ENCODE measurements around the gene PTPN21.

The PTPN21 gene

DNA sequence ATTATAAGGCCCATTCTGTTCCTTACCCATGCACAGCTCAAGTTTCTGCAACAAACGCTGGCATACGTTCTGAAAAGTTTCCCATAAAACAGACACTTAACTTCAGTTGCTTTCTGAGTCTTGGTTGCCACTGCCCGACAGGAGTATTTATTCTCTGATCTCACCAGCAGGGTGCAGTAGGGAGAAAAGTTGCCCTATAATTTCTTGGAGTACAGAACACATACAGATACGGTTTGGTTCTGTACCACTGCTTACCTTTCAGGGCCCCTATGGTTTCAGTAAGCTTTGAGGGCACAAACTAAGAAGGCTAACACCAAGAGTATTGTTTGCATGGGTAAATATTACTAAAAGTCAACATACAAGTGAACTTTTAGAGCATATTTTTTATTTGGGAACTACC, 91.5 kb downstream of the PTPN21 start:
- H3K9ac ChIP-seq (ENCODE audit: low read depth, low read length), result no peak overlapping the region
- no peak overlapping the region for H3K4me3 ChIP-seq (ENCODE audit: low read depth, low read length)
- H3K9me3 ChIP-seq (ENCODE audit: control insufficient read depth, insufficient read depth, low read length), result peaks cover 13% of the 10 kb centered on the region
- H3K4me1 ChIP-seq (ENCODE audit: control insufficient read depth, insufficient read depth, low read length), result no peaks in the 10 kb centered on the region
- H3K36me3 ChIP-seq (ENCODE audit: control insufficient read depth, insufficient read depth, low read length), result peaks cover 33% of the 10 kb centered on the region
- no peak overlapping the region for H3K27ac ChIP-seq (ENCODE audit: low read depth, low read length)
- no peaks in the 10 kb centered on the region for H3K27me3 ChIP-seq (ENCODE audit: control insufficient read depth, insufficient read depth, low read length)

DNA sequence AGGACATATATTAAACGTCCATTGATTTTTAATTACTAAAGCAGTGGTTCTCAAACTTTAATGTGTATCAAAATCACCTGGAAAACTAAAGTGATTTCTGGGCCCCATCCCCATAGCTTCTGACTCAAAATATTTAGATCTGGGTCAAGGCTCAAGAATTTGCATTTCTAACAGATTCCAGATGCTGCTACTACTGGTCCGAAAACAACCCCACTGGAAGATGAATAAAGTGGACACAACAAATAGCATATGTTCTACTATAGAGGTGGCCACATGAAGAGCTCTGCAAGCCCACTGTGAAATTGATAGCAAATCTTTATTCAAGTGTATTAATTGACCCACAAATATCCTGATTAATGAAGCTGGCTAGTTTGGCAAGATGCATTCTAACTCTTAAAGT, 99.9 kb downstream of the PTPN21 start:
- no peak overlapping the region for H3K9ac ChIP-seq (ENCODE audit: low read depth, low read length)
- no peaks in the 10 kb centered on the region for H3K4me1 ChIP-seq (ENCODE audit: control insufficient read depth, insufficient read depth, low read length)
- no peak overlapping the region for H3K4me3 ChIP-seq (ENCODE audit: low read depth, low read length)
- no peaks in the 10 kb centered on the region for H3K27me3 ChIP-seq (ENCODE audit: control insufficient read depth, insufficient read depth, low read length)
- H3K27ac ChIP-seq (ENCODE audit: low read depth, low read length), result no peak overlapping the region
- H3K9me3 ChIP-seq (ENCODE audit: control insufficient read depth, insufficient read depth, low read length), result no peaks in the 10 kb centered on the region
- H3K36me3 ChIP-seq (ENCODE audit: control insufficient read depth, insufficient read depth, low read length), result no peaks in the 10 kb centered on the region

DNA sequence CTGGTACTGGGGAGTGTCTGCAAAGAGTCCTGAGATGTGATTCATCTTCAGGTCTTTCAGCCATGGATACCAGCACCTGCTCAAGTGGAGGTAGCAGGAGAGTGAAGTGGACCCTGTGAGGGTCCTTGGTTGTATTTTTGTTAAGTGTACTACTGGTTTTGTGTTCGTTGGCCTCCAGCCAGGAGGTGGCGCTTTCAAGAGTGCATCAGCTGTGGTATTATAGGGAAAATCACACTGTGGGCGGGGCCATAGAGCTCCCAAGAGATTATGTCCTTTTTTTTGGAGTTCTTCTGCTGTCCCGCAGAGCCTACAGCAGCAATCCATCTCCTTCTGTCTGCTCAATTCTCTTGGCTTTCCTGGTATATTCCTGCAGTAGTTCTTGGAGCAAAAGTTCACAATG, 102.6 kb downstream of the PTPN21 start:
- Histone ChIP-seq H3K4me1 (ENCODE audit: control insufficient read depth, insufficient read depth, low read length) (no peaks in the 10 kb centered on the region), H3K27ac (ENCODE audit: low read depth, low read length) (no peak overlapping the region), H3K27me3 (ENCODE audit: control insufficient read depth, insufficient read depth, low read length) (no peaks in the 10 kb centered on the region), H3K9me3 (ENCODE audit: control insufficient read depth, insufficient read depth, low read length) (no peaks in the 10 kb centered on the region), H3K36me3 (ENCODE audit: control insufficient read depth, insufficient read depth, low read length) (no peaks in the 10 kb centered on the region), H3K9ac (ENCODE audit: low read depth, low read length) (no peak overlapping the region), H3K4me3 (ENCODE audit: low read depth, low read length) (no peak overlapping the region)

DNA sequence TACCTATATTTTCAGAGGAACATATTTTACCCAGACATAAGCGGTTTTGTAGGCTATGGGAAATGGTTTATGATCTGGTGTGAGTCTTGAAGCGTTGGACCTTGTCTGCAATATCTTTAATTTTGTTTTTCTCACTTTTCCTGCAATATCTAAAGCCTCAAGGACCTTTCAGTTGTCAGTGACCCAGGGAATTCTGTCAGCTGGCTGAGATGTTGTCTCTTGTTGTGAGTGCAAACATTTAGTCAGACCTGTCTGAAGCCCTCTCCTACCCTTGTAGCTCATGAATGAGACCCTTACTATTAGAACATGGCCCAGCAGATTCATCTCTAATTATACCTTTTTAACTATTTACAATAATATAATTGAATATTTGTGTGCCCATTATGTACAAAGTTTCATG, 115.7 kb downstream of the PTPN21 start:
- Histone ChIP-seq H3K9ac (ENCODE audit: low read depth, low read length) (no peak overlapping the region), H3K9me3 (ENCODE audit: control insufficient read depth, insufficient read depth, low read length) (no peaks in the 10 kb centered on the region), H3K4me3 (ENCODE audit: low read depth, low read length) (no peak overlapping the region), H3K4me1 (ENCODE audit: control insufficient read depth, insufficient read depth, low read length) (no peaks in the 10 kb centered on the region), H3K27me3 (ENCODE audit: control insufficient read depth, insufficient read depth, low read length) (no peaks in the 10 kb centered on the region), H3K36me3 (ENCODE audit: control insufficient read depth, insufficient read depth, low read length) (peaks cover 4% of the 10 kb centered on the region; the same call in 1 of the 2 replicates), H3K27ac (ENCODE audit: low read depth, low read length) (no peak overlapping the region)

DNA sequence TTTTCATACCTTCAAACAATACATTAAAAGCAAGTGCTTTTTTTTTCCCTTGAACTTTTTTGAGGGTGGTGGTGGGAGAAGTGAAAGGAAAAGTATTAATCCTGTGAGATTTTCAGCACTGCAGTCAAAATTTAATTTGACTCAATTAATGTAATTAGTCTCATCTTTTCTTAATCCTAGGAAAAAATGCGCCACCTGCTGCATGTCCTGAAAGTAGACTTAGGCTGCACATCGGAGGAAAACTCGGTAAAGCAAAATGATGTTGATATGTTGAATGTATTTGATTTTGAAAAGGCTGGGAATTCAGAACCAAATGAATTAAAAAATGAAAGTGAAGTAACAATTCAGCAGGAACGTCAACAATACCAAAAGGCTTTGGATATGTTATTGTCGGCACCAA, 117.1 kb downstream of the PTPN21 start:
- H3K4me1 ChIP-seq (ENCODE audit: control insufficient read depth, insufficient read depth, low read length), result no peaks in the 10 kb centered on the region
- no peaks in the 10 kb centered on the region for H3K9me3 ChIP-seq (ENCODE audit: control insufficient read depth, insufficient read depth, low read length)
- H3K27me3 ChIP-seq (ENCODE audit: control insufficient read depth, insufficient read depth, low read length), result no peaks in the 10 kb centered on the region
- H3K27ac ChIP-seq (ENCODE audit: low read depth, low read length), result no peak overlapping the region
- H3K9ac ChIP-seq (ENCODE audit: low read depth, low read length), result no peak overlapping the region
- H3K4me3 ChIP-seq (ENCODE audit: low read depth, low read length), result no peak overlapping the region
- peaks cover 4% of the 10 kb centered on the region; the same call in 1 of the 2 replicates for H3K36me3 ChIP-seq (ENCODE audit: control insufficient read depth, insufficient read depth, low read length)

DNA sequence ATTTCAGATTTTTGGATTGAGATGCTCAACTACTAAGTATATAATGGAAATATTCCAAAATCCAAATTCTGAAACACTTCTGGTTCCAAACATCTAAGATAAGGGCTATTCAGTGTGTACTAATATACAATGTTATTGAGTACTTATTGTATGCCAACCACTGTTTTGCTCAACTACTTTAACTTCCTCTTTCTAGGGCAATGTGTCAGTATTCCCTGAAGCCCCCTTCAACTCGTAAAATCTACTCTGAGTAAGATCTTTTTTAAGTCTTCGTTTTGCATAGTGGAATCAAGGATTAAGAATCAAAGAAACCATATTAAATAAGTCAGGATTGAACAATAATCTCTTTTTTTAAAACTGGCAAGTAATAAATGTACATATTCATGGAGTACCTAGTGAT, 123.8 kb downstream of the PTPN21 start:
- Histone ChIP-seq H3K36me3 (ENCODE audit: control insufficient read depth, insufficient read depth, low read length) (no peaks in the 10 kb centered on the region), H3K9me3 (ENCODE audit: control insufficient read depth, insufficient read depth, low read length) (no peaks in the 10 kb centered on the region), H3K9ac (ENCODE audit: low read depth, low read length) (no peak overlapping the region), H3K27ac (ENCODE audit: low read depth, low read length) (no peak overlapping the region), H3K4me3 (ENCODE audit: low read depth, low read length) (no peak overlapping the region), H3K27me3 (ENCODE audit: control insufficient read depth, insufficient read depth, low read length) (no peaks in the 10 kb centered on the region), H3K4me1 (ENCODE audit: control insufficient read depth, insufficient read depth, low read length) (no peaks in the 10 kb centered on the region; the same call in 1 of the 2 replicates)

DNA sequence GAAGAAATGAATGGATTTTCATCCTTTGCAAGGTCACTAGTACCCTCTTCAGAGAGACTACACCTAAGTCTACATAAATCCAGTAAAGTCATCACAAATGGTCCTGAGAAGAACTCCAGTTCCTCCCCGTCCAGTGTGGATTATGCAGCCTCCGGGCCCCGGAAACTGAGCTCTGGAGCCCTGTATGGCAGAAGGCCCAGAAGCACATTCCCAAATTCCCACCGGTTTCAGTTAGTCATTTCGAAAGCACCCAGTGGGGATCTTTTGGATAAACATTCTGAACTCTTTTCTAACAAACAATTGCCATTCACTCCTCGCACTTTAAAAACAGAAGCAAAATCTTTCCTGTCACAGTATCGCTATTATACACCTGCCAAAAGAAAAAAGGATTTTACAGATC, 128.5 kb downstream of the PTPN21 start:
- H3K36me3 ChIP-seq (ENCODE audit: control insufficient read depth, insufficient read depth, low read length), result no peaks in the 10 kb centered on the region

DNA sequence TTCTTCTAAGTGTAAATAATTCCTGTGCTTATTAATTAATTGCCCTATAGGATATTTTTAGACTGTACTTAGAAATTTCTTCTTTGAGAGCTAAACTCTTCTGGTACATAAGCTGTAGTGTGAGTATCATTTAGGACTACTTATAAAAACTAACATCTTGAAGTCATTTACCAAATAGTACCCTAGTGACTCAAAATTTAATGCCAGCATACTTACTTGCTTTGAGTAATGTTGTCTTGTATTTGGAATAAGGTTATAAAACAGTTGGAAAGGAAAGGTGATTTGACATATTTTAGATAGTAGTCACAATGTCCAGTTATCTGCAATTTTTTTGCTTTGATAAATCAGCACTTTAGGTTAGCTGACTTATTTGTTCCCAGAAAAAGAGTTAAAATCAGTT, 130.2 kb downstream of the PTPN21 start:
- Histone ChIP-seq H3K27me3 (ENCODE audit: control insufficient read depth, insufficient read depth, low read length) (no peaks in the 10 kb centered on the region), H3K9me3 (ENCODE audit: control insufficient read depth, insufficient read depth, low read length) (no peaks in the 10 kb centered on the region), H3K4me3 (ENCODE audit: low read depth, low read length) (no peak overlapping the region), H3K27ac (ENCODE audit: low read depth, low read length) (no peak overlapping the region), H3K36me3 (ENCODE audit: control insufficient read depth, insufficient read depth, low read length) (no peaks in the 10 kb centered on the region), H3K4me1 (ENCODE audit: control insufficient read depth, insufficient read depth, low read length) (no peaks in the 10 kb centered on the region; the same call in 1 of the 2 replicates), H3K9ac (ENCODE audit: low read depth, low read length) (no peak overlapping the region)

More for the DNA sequence above, 128.5 kb downstream of the PTPN21 start:
- no peaks in the 10 kb centered on the region; the same call in 1 of the 2 replicates for H3K4me1 ChIP-seq (ENCODE audit: control insufficient read depth, insufficient read depth, low read length)
- H3K27me3 ChIP-seq (ENCODE audit: control insufficient read depth, insufficient read depth, low read length), result no peaks in the 10 kb centered on the region
- H3K27ac ChIP-seq (ENCODE audit: low read depth, low read length), result no peak overlapping the region
- no peak overlapping the region for H3K4me3 ChIP-seq (ENCODE audit: low read depth, low read length)
- H3K9me3 ChIP-seq (ENCODE audit: control insufficient read depth, insufficient read depth, low read length), result no peaks in the 10 kb centered on the region
- no peak overlapping the region for H3K9ac ChIP-seq (ENCODE audit: low read depth, low read length)

DNA sequence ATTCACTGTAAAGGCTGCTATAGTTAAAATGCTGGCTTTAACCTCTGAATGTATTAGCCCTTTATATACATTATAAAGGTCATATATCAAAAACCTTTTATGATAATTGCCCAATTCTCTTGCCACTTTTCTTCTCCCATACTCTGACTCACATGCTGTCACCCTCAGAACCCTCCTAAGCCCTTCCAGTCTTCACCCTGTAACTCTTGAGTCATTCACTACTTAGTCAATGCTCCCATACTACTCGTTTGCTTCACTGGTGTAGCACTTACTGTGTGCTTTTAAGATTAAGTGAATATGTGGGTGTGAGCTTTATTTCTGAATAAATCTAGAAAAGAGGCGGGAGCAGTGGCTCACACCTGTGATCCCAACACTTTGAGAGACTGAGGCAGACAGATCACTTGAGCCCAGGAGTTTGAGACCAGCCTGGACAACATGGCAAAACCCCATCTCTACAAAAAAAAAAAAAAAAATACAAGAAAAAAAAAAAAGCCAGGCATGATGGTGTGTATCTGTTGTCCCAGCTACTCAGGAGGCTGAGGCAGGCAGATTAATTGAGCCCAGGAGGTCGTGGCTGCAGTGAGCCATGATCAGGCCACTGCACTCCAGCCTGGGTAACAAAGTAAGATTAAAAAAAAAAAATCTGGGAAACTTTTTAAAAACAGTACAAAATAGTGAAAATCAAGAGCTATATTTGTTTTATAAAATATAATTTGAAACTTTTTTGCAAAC, 131.7 kb downstream of the PTPN21 start:
- Histone ChIP-seq H3K9ac (ENCODE audit: low read depth, low read length) (no peak overlapping the region), H3K36me3 (ENCODE audit: control insufficient read depth, insufficient read depth, low read length) (no peaks in the 10 kb centered on the region), H3K4me3 (ENCODE audit: low read depth, low read length) (no peak overlapping the region), H3K27ac (ENCODE audit: low read depth, low read length) (no peak overlapping the region), H3K4me1 (ENCODE audit: control insufficient read depth, insufficient read depth, low read length) (no peaks in the 10 kb centered on the region; the same call in 1 of the 2 replicates), H3K27me3 (ENCODE audit: control insufficient read depth, insufficient read depth, low read length) (no peaks in the 10 kb centered on the region), H3K9me3 (ENCODE audit: control insufficient read depth, insufficient read depth, low read length) (no peaks in the 10 kb centered on the region)

DNA sequence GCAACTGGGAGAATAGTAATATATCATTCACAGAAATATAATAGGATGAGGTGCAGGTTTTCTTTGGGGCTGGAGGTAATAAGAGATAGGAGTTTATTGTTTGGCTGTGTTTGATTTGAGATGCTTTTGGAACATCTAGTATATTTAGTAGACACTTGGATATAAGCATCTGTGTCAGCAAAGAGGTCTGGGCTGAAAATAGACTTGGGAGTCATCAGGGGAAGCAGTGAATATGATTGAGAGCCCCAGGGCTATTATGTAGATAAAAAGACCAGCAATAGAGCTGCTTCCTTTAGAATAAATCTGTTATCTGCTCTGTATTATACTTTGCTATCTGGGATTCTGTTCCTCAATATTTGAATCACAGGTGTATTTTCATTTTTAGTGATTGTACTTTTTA, 132.8 kb downstream of the PTPN21 start:
- Histone ChIP-seq H3K27me3 (ENCODE audit: control insufficient read depth, insufficient read depth, low read length) (no peaks in the 10 kb centered on the region), H3K4me3 (ENCODE audit: low read depth, low read length) (no peak overlapping the region), H3K9me3 (ENCODE audit: control insufficient read depth, insufficient read depth, low read length) (no peaks in the 10 kb centered on the region; the same call in 1 of the 2 replicates), H3K27ac (ENCODE audit: low read depth, low read length) (no peak overlapping the region), H3K9ac (ENCODE audit: low read depth, low read length) (no peak overlapping the region), H3K4me1 (ENCODE audit: control insufficient read depth, insufficient read depth, low read length) (no peaks in the 10 kb centered on the region; the same call in 1 of the 2 replicates), H3K36me3 (ENCODE audit: control insufficient read depth, insufficient read depth, low read length) (0 out of 2 replicates have a peak, but pooled peaks cover 5% of the 10 kb centered on the region)

DNA sequence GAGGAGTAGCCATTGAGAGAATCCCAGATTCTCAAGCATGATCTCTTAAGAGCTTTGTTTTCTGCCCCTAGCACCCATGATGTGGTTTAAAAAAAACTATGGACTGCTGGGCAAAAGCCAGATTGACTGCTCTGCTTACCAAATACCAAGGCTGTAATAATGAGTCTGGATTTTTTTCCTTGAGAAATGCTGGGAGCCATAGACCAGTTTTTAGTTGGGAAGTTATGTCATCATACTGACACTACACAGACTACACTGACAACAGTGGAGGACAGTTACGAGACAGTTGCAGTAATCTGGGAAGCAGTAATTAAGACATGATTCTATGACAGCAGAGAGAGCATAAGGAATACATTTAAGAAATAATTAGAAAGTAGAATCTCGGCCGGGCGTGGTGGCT, 133.5 kb downstream of the PTPN21 start:
- no peak overlapping the region for H3K9ac ChIP-seq (ENCODE audit: low read depth, low read length)
- no peak overlapping the region for H3K4me3 ChIP-seq (ENCODE audit: low read depth, low read length)
- no peak overlapping the region for H3K27ac ChIP-seq (ENCODE audit: low read depth, low read length)
- no peaks in the 10 kb centered on the region for H3K27me3 ChIP-seq (ENCODE audit: control insufficient read depth, insufficient read depth, low read length)
- H3K9me3 ChIP-seq (ENCODE audit: control insufficient read depth, insufficient read depth, low read length), result peaks cover 3% of the 10 kb centered on the region; the same call in 1 of the 2 replicates
- no peaks in the 10 kb centered on the region; the same call in 1 of the 2 replicates for H3K4me1 ChIP-seq (ENCODE audit: control insufficient read depth, insufficient read depth, low read length)
- H3K36me3 ChIP-seq (ENCODE audit: control insufficient read depth, insufficient read depth, low read length), result 0 out of 2 replicates have a peak, but pooled peaks cover 5% of the 10 kb centered on the region

Data from HUES48 (cell line).